Pancreas (tissue), 10 donors: ENCODE measurements around the gene TBC1D5. TPM values are rescaled to one million over a fixed set of nuclear protein-coding genes. Genes with fewer than 3 reads are reported as not detected.

Source experiments
- ATAC-seq, 4 donors: fragments of 200-7000 bp; cut with Tn5 transposase; one replicate each; pipeline versions ENCODE4 v1.8.0 to v1.9.1; 2020; ENCODE audit warnings: mild to moderate bottlenecking in 4 of 4, moderate library complexity in 4 of 4
- DNase-seq, 6 donors: peaks; one replicate each; pipeline ENCODE4 v3.0.0-alpha.2; 2020
- FAIRE-seq: peaks from 2 replicates; lab custom pipeline; 2012; peaks lifted over from hg19 to GRCh38; lab: Jason Lieb, UNC
- H3K27ac ChIP-seq, 4 donors: fragments of 200-600 bp; sonication (generic); 1 replicate in 3 of 4; 2 replicates in 1 of 4; pipeline versions ENCODE4 v1.5.0 to v1.8.0; 2020
- H3K27me3 ChIP-seq, 4 donors: fragments of 200-600 bp; one replicate each; pipeline ENCODE4 v1.8.0; 2021
- H3K36me3 ChIP-seq, 3 donors: fragments of 200-600 bp; sonication (generic) in 1 of 3; one replicate each; pipeline versions ENCODE4 v1.5.0 to v1.8.0; 2020 to 2021
- H3K4me1 ChIP-seq, 3 donors: fragments of 200-600 bp; one replicate each; pipeline ENCODE4 v1.8.0; 2021
- H3K4me3 ChIP-seq, 4 donors: fragments of 200-600 bp; sonication (generic) in 2 of 4; one replicate each; pipeline versions ENCODE4 v1.5.0 to v1.8.0; 2020 to 2021
- H3K9me3 ChIP-seq, 4 donors: fragments of 200-600 bp; one replicate each; pipeline ENCODE4 v1.8.0; 2021
- WGBS, 2 donors: extraction: QIAGEN DNeasy Blood & Tissue Kit; methylation state at CpG; one replicate each; pipeline ENCODE4 v1.1.7; 2013; 5-methylcytosine and 5-hydroxymethylcytosine counted together
- intact Hi-C, 3 donors: fragments of 100-400 bp; cut with DNase I; formaldehyde crosslinking; loops; one replicate each; pipeline versions ENCODE4 v1.11.1 to v1.14.2; 2022
- polyA plus RNA-seq, 2 donors: library from polyadenylated mRNA; stranded (reverse); fragments of 200-250 nt; gene quantifications; one replicate each; pipeline ENCODE4 v1.2.3, GENCODE V29; 2013
- total RNA-seq, 6 donors: library from RNA; stranded (reverse); fragmentation: NEBNext Ultra II Directional in 4 of 6; extraction: Animal tissue kit (Norgen Biotek cat#: 25700) in 4 of 6; gene quantifications; one replicate each; pipeline versions ENCODE4 v1.2.1 to v1.2.4, GENCODE V29; 2021 to 2023
- TF ChIP-seq, protein P1 (sequence below), 4 donors: fragments of 200-600 bp; sonication (generic) in 3 of 4; IDR thresholded peaks; one replicate each; pipeline versions ENCODE4 v1.5.0 to v1.8.0; 2021; ENCODE audit warnings: antibody characterized with exemption in 4 of 4
- donor health status: healthy with polysubstance abuse.
- donor health status: DM: no; HTN: no; CAD: no; lungs with moderate emphysema.
- donor health status: DM: no; HTN: no; CAD: no.
- donor health status: control.
- donor health status: control.
- donor health status: Bipolar disorder and iron deficiency.
- donor health status: DM: yes; HTN: yes; CAD: no.
- donor health status: DM: no; HTN: no; CAD: no.
- donor health status: DM: no; HTN: no; CAD: no.
- donor health status: DM: yes; HTN: yes; CAD: no.

TBC1D5 gene
- total and polyA plus RNA-seq, 8 donors = 6.5 to 39.2 (median 19.9) TPM

DNA sequence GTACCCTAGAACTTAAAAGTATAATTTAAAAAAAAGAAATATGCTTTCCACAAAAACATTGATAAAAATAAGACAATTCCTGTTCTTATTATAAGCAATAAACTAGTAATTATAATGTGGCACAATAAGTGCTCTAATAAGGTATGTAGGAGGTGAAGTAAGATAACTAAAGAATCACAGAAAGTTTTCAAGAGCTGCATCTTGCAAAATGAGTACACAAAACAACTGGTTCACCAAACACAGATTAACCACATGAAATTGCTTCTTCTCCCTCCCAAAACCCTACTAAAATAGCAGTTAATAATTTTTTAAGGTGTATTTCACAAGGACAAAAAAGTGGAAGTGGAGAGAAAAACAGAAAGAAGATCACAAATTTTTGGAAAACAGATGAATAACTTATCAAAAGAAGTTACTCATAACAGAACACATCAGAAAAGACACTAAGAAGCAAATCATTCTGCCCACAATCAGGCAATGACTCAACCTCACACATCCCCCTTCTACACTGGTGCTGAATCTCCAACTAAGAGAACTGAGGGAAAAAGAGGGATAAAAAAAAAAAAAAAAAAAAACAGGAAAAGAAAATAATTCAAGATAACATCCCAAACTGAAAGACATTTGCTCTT, 64.2 kb downstream of the TBC1D5 start:
- no peaks in the 10 kb centered on the region for H3K27me3 ChIP-seq
- TF ChIP-seq, protein P1, sequence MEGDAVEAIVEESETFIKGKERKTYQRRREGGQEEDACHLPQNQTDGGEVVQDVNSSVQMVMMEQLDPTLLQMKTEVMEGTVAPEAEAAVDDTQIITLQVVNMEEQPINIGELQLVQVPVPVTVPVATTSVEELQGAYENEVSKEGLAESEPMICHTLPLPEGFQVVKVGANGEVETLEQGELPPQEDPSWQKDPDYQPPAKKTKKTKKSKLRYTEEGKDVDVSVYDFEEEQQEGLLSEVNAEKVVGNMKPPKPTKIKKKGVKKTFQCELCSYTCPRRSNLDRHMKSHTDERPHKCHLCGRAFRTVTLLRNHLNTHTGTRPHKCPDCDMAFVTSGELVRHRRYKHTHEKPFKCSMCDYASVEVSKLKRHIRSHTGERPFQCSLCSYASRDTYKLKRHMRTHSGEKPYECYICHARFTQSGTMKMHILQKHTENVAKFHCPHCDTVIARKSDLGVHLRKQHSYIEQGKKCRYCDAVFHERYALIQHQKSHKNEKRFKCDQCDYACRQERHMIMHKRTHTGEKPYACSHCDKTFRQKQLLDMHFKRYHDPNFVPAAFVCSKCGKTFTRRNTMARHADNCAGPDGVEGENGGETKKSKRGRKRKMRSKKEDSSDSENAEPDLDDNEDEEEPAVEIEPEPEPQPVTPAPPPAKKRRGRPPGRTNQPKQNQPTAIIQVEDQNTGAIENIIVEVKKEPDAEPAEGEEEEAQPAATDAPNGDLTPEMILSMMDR (IDR thresholded peaks at IDR 0.05) = no peak
- no peaks in the 10 kb centered on the region for H3K9me3 ChIP-seq
- DNase-seq = no peak
- no peak overlapping the region for H3K27ac ChIP-seq
- intact Hi-C loops = no loop called here
- H3K36me3 ChIP-seq = no peaks in the 10 kb centered on the region
- no peak for FAIRE-seq
- no peak overlapping the region for H3K4me3 ChIP-seq
- H3K4me1 ChIP-seq = peaks cover 0 to under 1% (median 0%) of the 10 kb centered on the region in 3 donors
- no peak for ATAC-seq

DNA sequence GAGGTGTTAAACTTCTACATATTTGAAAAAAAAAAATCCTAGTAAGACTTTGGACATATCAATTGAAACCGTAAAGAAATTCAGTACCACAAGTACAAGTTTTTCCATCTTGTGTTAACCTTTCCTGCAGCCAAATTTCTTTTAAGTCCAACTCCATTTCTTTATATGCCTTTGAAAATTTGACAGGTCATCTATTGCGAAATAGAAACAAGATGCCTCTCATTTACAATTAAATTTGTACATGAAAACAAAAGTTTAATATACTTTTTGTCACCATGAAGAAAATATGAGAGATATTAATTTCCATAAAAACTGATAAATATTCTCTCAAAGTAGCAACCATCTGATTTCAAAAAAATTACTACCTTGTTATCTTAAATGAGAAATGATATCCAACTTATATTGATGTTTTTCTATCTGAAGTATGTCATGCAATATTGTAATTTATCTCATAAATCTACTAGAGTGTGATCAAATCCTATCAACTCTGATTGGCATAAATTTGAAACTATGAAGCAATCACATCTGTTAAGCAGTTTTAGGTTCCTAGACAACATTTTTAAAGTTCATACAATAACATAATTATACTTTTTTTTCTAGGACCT, 68.2 kb downstream of the TBC1D5 start:
- FAIRE-seq (no peak), ATAC-seq (no peak)
- 50% methylated on average over 2 of the region's 2 CpGs for WGBS, 2 donors

DNA sequence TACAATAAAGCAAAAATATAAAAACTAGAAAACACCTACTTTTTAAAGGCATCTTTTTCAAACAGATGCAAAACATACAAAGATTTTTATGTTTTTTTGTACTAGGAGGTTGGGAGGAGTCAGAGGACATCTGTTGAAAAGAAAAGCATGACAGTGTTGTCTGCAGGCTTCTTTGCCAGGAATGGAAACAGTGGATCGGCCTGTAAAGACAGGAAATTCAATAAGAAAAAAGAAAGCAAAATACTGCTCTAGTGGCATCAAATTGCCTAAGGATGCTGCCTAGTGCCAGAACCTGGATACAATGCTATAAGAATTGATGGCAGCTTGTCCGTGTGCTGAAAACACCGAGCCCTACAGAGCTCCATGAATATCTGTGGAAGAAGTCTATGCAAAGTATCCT, 69.9 kb downstream of the TBC1D5 start:
- no peak overlapping the region for H3K27ac ChIP-seq
- 81 to 90% methylated on average over 3 of the region's 3 CpGs for whole genome bisulfite sequencing, 2 donors
- no peaks in the 10 kb centered on the region for H3K27me3 ChIP-seq
- H3K4me3 ChIP-seq = no peak overlapping the region
- DNase-seq (no peak), ATAC-seq (no peak), FAIRE-seq (no peak)
- TF ChIP-seq, protein P1 (IDR thresholded peaks at IDR 0.05) = no peak
- H3K4me1 ChIP-seq = no peaks in the 10 kb centered on the region
- intact Hi-C loops = no loop called here
- no peaks in the 10 kb centered on the region for H3K36me3 ChIP-seq
- no peaks in the 10 kb centered on the region for H3K9me3 ChIP-seq

More for the DNA sequence above, 68.2 kb downstream of the TBC1D5 start:
- Histone ChIP-seq H3K36me3 (no peaks in the 10 kb centered on the region), H3K27me3 (no peaks in the 10 kb centered on the region), H3K27ac (no peak overlapping the region), H3K4me3 (no peak overlapping the region), H3K4me1 (no peaks in the 10 kb centered on the region), H3K9me3 (no peaks in the 10 kb centered on the region)
- no peak for DNase-seq
- intact Hi-C loops = no loop called here
- TF ChIP-seq, protein P1 (IDR thresholded peaks at IDR 0.05) = no peak

DNA sequence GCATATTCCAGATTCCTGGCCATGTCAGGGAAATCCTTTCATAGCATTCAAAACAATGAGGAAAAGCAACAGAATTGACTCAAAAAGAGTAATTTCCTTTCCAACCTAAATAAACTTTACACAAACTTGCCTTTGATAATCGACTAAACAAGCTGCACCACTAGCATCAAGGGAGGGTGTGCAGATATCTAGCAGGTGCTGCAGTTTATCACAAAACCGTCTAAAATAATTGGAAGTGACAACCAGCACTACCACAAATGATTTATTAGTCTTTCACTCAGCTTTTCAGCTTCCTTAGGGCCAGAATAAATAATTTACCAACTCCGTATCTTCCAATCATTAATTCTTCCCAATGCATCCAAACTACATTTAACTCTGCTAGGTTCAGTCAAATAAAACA, 71.7 kb downstream of the TBC1D5 start:
- DNase-seq (no peak), ATAC-seq (peak in 1 of 4 donors; percentile 15), FAIRE-seq (no peak)
- Histone ChIP-seq H3K27ac (no peak overlapping the region), H3K4me1 (no peaks in the 10 kb centered on the region), H3K4me3 (no peak overlapping the region), H3K36me3 (no peaks in the 10 kb centered on the region), H3K27me3 (no peaks in the 10 kb centered on the region), H3K9me3 (no peaks in the 10 kb centered on the region)
- intact Hi-C loops = no loop called here
- TF ChIP-seq, protein P1 (IDR thresholded peaks at IDR 0.05) = no peak
- WGBS, 2 donors = 6 to 8% methylated on average over 3 of the region's 3 CpGs

DNA sequence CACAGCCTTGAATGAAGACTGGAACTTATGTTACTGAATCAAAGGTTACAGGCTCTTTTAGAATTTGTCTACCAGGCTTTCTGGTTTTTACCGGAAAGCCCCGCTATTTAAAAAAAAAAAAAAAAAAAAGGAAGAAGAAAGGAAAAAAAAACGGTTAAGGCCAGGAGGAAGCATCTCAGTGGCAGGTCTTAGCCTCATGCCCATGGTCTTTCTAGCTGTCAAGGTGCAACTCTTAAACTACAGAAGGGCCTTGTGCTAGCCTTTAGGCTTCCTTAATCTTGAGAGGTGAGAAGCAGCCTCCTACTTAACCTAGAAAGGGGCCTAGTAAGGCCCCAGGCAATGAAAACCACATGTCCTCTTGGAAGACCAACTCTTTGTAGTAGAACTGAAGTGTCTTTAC, 77.5 kb downstream of the TBC1D5 start:
- Histone ChIP-seq H3K27ac (no peak overlapping the region), H3K36me3 (no peaks in the 10 kb centered on the region), H3K4me3 (no peak overlapping the region), H3K4me1 (no peaks in the 10 kb centered on the region), H3K27me3 (no peaks in the 10 kb centered on the region), H3K9me3 (no peaks in the 10 kb centered on the region)
- TF ChIP-seq, protein P1 (IDR thresholded peaks at IDR 0.05) = no peak
- no peak for FAIRE-seq
- ATAC-seq = no peak
- intact Hi-C loops = no loop called here
- no peak for DNase-seq
- WGBS, 2 donors = 82 to 90% methylated on average over 3 of the region's 3 CpGs
